HEK293 (cell line): ENCODE results near the gene PDXK.

Experiments
- ATF2 ChIP-seq: fragments of 450-650 bp; formaldehyde crosslinking; IDR thresholded peaks from 2 replicates; pipeline ENCODE4 v1.5.1; 2016; ENCODE audit warnings: missing biosample characterization, missing genetic modification characterization, low read depth
- BCL11A ChIP-seq: fragments of 450-650 bp; formaldehyde crosslinking; IDR thresholded peaks from 2 replicates; pipeline ENCODE4 v1.5.1; 2016; ENCODE audit warnings: low read depth, missing biosample characterization, missing genetic modification characterization
- GLI2 ChIP-seq: fragments of 450-650 bp; formaldehyde crosslinking; IDR thresholded peaks from 2 replicates; pipeline ENCODE4; 2017; ENCODE audit warnings: missing biosample characterization, missing genetic modification characterization, low read depth, borderline replicate concordance
- PRDM10 ChIP-seq: fragments of 450-650 bp; formaldehyde crosslinking; IDR thresholded peaks from 2 replicates; pipeline ENCODE4 v1.5.1; 2016; ENCODE audit warnings: missing biosample characterization, missing genetic modification characterization
- ZBTB1 ChIP-seq: fragments of 450-650 bp; formaldehyde crosslinking; IDR thresholded peaks from 2 replicates; pipeline ENCODE4 v1.5.1; 2016; ENCODE audit warnings: missing biosample characterization, missing genetic modification characterization
- ZNF677 ChIP-seq: fragments of 450-650 bp; IDR thresholded peaks from 2 replicates; pipeline ENCODE4 v1.5.0; 2018; ENCODE audit warnings: missing biosample characterization, mild to moderate bottlenecking, missing genetic modification characterization, moderate library complexity
- TF ChIP-seq, protein P1 (sequence below): fragments of 450-650 bp; formaldehyde crosslinking; IDR thresholded peaks from 2 replicates; pipeline ENCODE4 v1.5.1; 2016; ENCODE audit warnings: missing biosample characterization, missing genetic modification characterization
- TF ChIP-seq, protein P2 (sequence below): fragments of 450-650 bp; formaldehyde crosslinking; IDR thresholded peaks from 2 replicates; pipeline ENCODE4 v1.5.1; 2016; ENCODE audit warnings: missing biosample characterization, missing genetic modification characterization
- TF ChIP-seq, protein P3 (sequence below): fragments of 450-650 bp; IDR thresholded peaks from 2 replicates; pipeline ENCODE4 v1.5.1; 2018; ENCODE audit warnings: missing biosample characterization, missing genetic modification characterization

DNA sequence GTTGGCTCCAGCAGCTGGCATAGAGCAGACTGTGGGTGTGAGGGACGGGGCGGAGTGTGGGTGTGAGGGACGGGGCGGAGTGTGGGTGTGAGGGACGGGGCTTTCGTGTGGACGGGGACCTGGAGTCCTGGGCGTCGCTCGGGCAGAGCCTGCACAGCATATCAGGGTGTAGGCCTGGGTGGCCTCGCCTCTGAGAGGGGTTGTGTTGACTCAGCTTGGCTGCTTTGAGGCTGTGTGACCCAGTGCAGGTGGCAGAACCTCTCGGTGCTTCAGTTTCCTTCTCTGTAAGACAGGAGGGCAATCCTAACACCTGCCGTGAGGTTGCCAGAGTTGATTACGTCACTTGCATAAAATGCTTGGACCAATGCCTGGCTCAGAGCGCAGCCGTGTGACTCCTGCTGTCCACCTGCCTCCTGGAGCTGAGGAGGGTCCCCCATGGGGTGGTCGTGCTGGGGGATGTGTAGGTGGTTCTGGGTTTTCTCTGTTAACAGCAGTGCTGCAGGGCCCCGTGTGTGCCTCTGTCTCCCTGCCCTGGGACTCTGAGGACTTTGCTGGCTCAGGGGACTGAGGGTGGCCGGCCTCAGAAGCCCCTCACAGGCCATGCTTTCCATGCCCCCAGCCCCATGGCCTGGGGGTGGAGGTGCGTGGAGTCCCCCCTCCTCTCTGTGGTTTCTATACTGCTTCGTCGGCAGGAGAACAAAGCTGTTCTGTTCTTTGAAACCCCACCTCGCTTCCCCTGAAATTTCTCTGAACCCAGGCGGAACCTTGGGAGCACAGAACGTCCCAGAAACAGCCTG lies 15.4 kb downstream of the PDXK start:
- TF ChIP-seq ZNF677 (tag by site-specific recombination) (no peak), GLI2 (tag by site-specific recombination) (no peak), PRDM10 (tag by site-specific recombination) (no peak), ZBTB1 (tag by site-specific recombination) (no peak), ATF2 (tag by site-specific recombination) (no peak), BCL11A (tag by site-specific recombination) (no peak)
- TF ChIP-seq, protein P1, sequence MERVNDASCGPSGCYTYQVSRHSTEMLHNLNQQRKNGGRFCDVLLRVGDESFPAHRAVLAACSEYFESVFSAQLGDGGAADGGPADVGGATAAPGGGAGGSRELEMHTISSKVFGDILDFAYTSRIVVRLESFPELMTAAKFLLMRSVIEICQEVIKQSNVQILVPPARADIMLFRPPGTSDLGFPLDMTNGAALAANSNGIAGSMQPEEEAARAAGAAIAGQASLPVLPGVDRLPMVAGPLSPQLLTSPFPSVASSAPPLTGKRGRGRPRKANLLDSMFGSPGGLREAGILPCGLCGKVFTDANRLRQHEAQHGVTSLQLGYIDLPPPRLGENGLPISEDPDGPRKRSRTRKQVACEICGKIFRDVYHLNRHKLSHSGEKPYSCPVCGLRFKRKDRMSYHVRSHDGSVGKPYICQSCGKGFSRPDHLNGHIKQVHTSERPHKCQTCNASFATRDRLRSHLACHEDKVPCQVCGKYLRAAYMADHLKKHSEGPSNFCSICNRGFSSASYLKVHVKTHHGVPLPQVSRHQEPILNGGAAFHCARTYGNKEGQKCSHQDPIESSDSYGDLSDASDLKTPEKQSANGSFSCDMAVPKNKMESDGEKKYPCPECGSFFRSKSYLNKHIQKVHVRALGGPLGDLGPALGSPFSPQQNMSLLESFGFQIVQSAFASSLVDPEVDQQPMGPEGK (tag by site-specific recombination), result no peak
- TF ChIP-seq, protein P2, sequence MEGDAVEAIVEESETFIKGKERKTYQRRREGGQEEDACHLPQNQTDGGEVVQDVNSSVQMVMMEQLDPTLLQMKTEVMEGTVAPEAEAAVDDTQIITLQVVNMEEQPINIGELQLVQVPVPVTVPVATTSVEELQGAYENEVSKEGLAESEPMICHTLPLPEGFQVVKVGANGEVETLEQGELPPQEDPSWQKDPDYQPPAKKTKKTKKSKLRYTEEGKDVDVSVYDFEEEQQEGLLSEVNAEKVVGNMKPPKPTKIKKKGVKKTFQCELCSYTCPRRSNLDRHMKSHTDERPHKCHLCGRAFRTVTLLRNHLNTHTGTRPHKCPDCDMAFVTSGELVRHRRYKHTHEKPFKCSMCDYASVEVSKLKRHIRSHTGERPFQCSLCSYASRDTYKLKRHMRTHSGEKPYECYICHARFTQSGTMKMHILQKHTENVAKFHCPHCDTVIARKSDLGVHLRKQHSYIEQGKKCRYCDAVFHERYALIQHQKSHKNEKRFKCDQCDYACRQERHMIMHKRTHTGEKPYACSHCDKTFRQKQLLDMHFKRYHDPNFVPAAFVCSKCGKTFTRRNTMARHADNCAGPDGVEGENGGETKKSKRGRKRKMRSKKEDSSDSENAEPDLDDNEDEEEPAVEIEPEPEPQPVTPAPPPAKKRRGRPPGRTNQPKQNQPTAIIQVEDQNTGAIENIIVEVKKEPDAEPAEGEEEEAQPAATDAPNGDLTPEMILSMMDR (tag by site-specific recombination), result no peak
- TF ChIP-seq, protein P3, sequence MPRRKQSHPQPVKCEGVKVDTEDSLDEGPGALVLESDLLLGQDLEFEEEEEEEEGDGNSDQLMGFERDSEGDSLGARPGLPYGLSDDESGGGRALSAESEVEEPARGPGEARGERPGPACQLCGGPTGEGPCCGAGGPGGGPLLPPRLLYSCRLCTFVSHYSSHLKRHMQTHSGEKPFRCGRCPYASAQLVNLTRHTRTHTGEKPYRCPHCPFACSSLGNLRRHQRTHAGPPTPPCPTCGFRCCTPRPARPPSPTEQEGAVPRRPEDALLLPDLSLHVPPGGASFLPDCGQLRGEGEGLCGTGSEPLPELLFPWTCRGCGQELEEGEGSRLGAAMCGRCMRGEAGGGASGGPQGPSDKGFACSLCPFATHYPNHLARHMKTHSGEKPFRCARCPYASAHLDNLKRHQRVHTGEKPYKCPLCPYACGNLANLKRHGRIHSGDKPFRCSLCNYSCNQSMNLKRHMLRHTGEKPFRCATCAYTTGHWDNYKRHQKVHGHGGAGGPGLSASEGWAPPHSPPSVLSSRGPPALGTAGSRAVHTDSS (tag by site-specific recombination), result no peak
